SH-SY5Y (cell line): ENCODE data around the gene DNAJC21.

Source experiments
- GATA2 ChIP-seq: IDR thresholded peaks from 2 replicates; pipeline ENCODE4 v1.6.1; 2011; ENCODE audit warnings: mild to moderate bottlenecking, low read depth, low read length
- GATA3 ChIP-seq: IDR thresholded peaks from 2 replicates; pipeline ENCODE4 v1.6.1; 2011; ENCODE audit warnings: low read depth, mild to moderate bottlenecking, low read length, moderate library complexity

GRCh38 chr5:34944460-34945047 lies 15.2 kb downstream of the DNAJC21 start:
- no peak for TF ChIP-seq GATA2
- no peak for TF ChIP-seq GATA3
